HG03175 (cell line): ENCODE results near the gene NXPE3.

ENCODE experiments used
- ATAC-seq: cut with Tn5 transposase; IDR thresholded peaks from one replicate; pipeline ENCODE4 v1.9.1; 2021; ENCODE audit warnings: mild to moderate bottlenecking, moderate library complexity; ENCODE audit not compliant: unreplicated experiment

NXPE3 gene

DNA sequence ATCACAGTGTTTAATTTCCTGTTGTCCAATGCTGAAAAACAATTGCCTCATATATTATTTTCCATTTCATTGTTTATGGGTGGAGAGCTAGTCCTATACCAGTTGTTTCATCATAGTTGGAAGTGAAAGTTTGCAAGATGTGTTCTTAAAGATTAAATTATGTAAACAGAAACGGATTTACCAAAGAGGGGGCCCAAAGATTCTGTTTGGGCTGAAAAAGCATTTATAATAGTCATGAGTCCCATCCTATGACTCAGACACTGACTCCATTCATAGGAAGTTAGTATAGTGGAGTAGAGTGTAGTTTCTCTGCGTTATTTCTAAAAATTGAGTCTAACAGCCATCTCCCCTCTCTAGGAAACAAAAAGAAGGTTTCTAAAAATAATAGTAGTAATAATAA lies 94.6 kb downstream of the NXPE3 start:
- ATAC-seq: no peak

DNA sequence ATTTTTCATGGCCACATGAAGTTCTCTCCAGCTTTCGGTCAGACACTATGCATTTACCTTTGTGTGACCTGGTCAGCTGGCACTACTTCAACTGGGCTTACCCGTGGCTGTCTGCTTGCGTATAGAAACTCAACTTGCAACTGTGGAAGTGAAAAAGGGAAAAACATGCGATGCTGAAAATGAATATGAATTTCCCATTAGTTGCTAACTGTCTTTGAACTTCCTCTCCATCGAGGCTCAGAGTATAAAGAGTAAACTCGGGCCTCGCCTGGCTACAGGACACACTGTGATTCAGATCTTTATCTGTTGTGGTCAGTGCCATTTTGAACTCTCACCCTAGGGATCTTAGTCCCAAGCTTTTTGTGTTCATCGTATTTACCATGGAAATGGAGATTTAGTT lies 97.1 kb downstream of the NXPE3 start:
- ATAC-seq: no peak
